ENCODE measurements around the gene NELL1. TPM values are rescaled to one million over a fixed set of nuclear protein-coding genes. Genes with fewer than 3 reads are reported as not detected.

Gene NELL1
- polyA plus RNA-seq, 1 of the 3 experiments (the other 2 are of a cell fraction): not detected

DNA sequence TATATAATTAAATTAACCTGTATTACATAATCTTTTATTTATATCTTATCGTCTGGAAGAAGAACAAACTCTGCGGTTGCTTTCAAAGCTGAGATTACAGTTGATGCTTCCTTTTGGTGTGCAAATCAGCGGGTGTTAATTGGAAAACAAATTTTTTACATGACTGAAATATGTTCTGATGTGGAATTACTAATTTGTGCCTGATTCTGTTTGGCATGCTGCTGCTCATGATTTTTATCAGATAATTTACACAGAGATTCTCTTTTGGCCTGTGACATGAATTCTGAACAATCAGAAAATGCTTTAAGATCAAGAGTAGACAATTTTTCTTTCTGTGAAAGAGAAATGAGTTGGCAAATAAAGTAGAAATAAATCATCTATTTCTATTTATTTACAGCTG is 510.8 kb downstream of the NELL1 start:
- Histone ChIP-seq H3K36me3 (replicated peaks in 1 of 2; ENCODE audit: control insufficient read depth in 1 of 2, insufficient read depth in 2 of 2, low read length in 1 of 2) (no peaks in the 10 kb centered on the region), H3K27ac (ENCODE audit: low read depth in 2 of 2, low read length in 1 of 2) (peak overlapping the region in 1 of 2 experiments; percentile 76; a peak in 2 of 4 replicates), H3K9me3 (no peaks in the 10 kb centered on the region), H4K20me1 (ENCODE audit: insufficient read depth) (no peaks in the 10 kb centered on the region), H2AFZ (ENCODE audit: low read depth) (no peak overlapping the region), H3K4me2 (no peak overlapping the region), H3K4me3 (ENCODE audit: low read depth in 2 of 2, low read length in 1 of 2) (no peak overlapping the region), H3K4me1 (ENCODE audit: control insufficient read depth in 1 of 2, insufficient read depth in 2 of 2, low read depth in 1 of 2, low read length in 1 of 2) (peaks cover 0 to 8% of the 10 kb centered on the region in 2 experiments; a peak in 2 of 4 replicates), H3K9me2 (no peaks in the 10 kb centered on the region), H3K27me3 (ENCODE audit: insufficient read depth) (no peaks in the 10 kb centered on the region), H3F3A (replicated peaks; ENCODE audit: insufficient read depth) (no peaks in the 10 kb centered on the region), H3K9ac (no peak overlapping the region), H3K79me2 (ENCODE audit: insufficient read depth) (no peaks in the 10 kb centered on the region)
- ChIA-PET CTCF (interaction anchor here (1.0 to 2.3 kb wide), 6 partner anchors 31 to 990 kb away, joined by 3 to 5 read pairs (median 3); no protein-coding TSS in a partner anchor), POLR2A (no interaction called here)
- no peak for DNase-seq
- WGBS (ENCODE audit: low lambda C conversion rate): 9% methylated on average over 3 of the region's 3 CpGs
- TF ChIP-seq TAF1 (IDR thresholded peaks at IDR 0.05; ENCODE audit: borderline replicate concordance, low read depth, low read length): no peak
- TF ChIP-seq GABPA (IDR thresholded peaks at IDR 0.05; ENCODE audit: low read depth): no peak
- TF ChIP-seq, protein P1, sequence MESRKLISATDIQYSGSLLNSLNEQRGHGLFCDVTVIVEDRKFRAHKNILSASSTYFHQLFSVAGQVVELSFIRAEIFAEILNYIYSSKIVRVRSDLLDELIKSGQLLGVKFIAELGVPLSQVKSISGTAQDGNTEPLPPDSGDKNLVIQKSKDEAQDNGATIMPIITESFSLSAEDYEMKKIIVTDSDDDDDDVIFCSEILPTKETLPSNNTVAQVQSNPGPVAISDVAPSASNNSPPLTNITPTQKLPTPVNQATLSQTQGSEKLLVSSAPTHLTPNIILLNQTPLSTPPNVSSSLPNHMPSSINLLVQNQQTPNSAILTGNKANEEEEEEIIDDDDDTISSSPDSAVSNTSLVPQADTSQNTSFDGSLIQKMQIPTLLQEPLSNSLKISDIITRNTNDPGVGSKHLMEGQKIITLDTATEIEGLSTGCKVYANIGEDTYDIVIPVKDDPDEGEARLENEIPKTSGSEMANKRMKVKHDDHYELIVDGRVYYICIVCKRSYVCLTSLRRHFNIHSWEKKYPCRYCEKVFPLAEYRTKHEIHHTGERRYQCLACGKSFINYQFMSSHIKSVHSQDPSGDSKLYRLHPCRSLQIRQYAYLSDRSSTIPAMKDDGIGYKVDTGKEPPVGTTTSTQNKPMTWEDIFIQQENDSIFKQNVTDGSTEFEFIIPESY (IDR thresholded peaks at IDR 0.05; ENCODE audit: borderline replicate concordance, low read depth): no peak
- TF ChIP-seq SMC3 (IDR thresholded peaks at IDR 0.05; ENCODE audit: low read depth, low read length): no peak
- TF ChIP-seq EP300 (IDR thresholded peaks at IDR 0.05; ENCODE audit: borderline replicate concordance in 1 of 2, low read depth in 1 of 2, low read length in 1 of 2): 0 out of 4 replicates have a peak, but pooled peaks of 1 of the 2 experiments have one; percentile 15
- TF ChIP-seq GATA2 (CRISPR knock-in tag; IDR thresholded peaks at IDR 0.05): peak; percentile 67
- no peak for TF ChIP-seq RXRA (IDR thresholded peaks at IDR 0.05; ENCODE audit: borderline replicate concordance, low read depth)

DNA sequence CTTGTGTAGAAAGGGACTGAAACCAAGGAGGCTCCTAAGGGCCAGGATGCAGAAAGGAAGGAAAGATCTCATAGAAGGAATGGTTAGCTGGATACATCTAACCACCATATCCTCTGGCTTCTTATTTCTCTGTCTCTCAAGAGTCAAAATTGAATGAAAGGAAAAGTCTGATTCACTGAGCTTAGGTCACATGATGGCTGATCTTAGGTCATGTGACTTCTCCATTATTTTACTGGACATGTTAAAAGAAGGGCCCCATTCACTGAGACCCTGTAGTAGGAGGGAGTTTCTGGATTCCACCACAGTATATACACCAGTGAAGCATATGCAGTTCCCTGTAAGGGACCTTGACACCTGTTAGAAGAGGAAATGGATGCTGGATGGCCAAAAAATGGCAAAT is 516.6 kb downstream of the NELL1 start:
- Histone ChIP-seq H3F3A (replicated peaks; ENCODE audit: insufficient read depth) (no peaks in the 10 kb centered on the region), H3K9me2 (no peaks in the 10 kb centered on the region), H3K4me2 (no peak overlapping the region), H3K4me1 (ENCODE audit: control insufficient read depth in 1 of 2, insufficient read depth in 2 of 2, low read depth in 1 of 2, low read length in 1 of 2) (no peaks in the 10 kb centered on the region; a peak in 1 of 4 replicates), H2AFZ (ENCODE audit: low read depth) (no peak overlapping the region), H3K79me2 (ENCODE audit: insufficient read depth) (no peaks in the 10 kb centered on the region), H4K20me1 (ENCODE audit: insufficient read depth) (no peaks in the 10 kb centered on the region), H3K9me3 (no peaks in the 10 kb centered on the region), H3K9ac (no peak overlapping the region), H3K4me3 (ENCODE audit: low read depth in 2 of 2, low read length in 1 of 2) (no peak overlapping the region), H3K27me3 (ENCODE audit: insufficient read depth) (no peaks in the 10 kb centered on the region), H3K36me3 (replicated peaks in 1 of 2; ENCODE audit: control insufficient read depth in 1 of 2, insufficient read depth in 2 of 2, low read length in 1 of 2) (no peaks in the 10 kb centered on the region), H3K27ac (ENCODE audit: low read depth in 2 of 2, low read length in 1 of 2) (no peak overlapping the region)
- DNase-seq: no peak
- ChIA-PET POLR2A (no interaction called here), CTCF (no interaction called here)
- no peak for TF ChIP-seq FOXM1 (IDR thresholded peaks at IDR 0.05; ENCODE audit: low read depth)
- no peak for TF ChIP-seq FOXJ3 (CRISPR knock-in tag; IDR thresholded peaks at IDR 0.05)
- no peak for TF ChIP-seq SMC3 (IDR thresholded peaks at IDR 0.05; ENCODE audit: low read depth, low read length)
- no peak for TF ChIP-seq RXRA (IDR thresholded peaks at IDR 0.05; ENCODE audit: borderline replicate concordance, low read depth)
- TF ChIP-seq GATA2 (CRISPR knock-in tag; IDR thresholded peaks at IDR 0.05): no peak
- no peak for TF ChIP-seq TCF12 (IDR thresholded peaks at IDR 0.05)
- TF ChIP-seq, protein P2, sequence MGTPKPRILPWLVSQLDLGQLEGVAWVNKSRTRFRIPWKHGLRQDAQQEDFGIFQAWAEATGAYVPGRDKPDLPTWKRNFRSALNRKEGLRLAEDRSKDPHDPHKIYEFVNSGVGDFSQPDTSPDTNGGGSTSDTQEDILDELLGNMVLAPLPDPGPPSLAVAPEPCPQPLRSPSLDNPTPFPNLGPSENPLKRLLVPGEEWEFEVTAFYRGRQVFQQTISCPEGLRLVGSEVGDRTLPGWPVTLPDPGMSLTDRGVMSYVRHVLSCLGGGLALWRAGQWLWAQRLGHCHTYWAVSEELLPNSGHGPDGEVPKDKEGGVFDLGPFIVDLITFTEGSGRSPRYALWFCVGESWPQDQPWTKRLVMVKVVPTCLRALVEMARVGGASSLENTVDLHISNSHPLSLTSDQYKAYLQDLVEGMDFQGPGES (IDR thresholded peaks at IDR 0.05; ENCODE audit: low read depth, low read length): no peak
- TF ChIP-seq TEAD4 (IDR thresholded peaks at IDR 0.05; ENCODE audit: borderline replicate concordance, insufficient read depth): no peak
- TF ChIP-seq REST (IDR thresholded peaks at IDR 0.05; ENCODE audit: low read depth, low read length): no peak
- TF ChIP-seq POLR2AphosphoS5 (IDR thresholded peaks at IDR 0.05; ENCODE audit: low read depth, low read length): no peak
- no peak for TF ChIP-seq CHD2 (IDR thresholded peaks at IDR 0.05; ENCODE audit: low read length, partially characterized antibody)
- no peak for TF ChIP-seq RFX5 (IDR thresholded peaks at IDR 0.05; ENCODE audit: low read length)
- no peak for TF ChIP-seq USF1 (IDR thresholded peaks at IDR 0.05; ENCODE audit: borderline replicate concordance, low read depth)
- TF ChIP-seq, protein P1 (IDR thresholded peaks at IDR 0.05; ENCODE audit: borderline replicate concordance, low read depth): no peak
- TF ChIP-seq JUND (IDR thresholded peaks at IDR 0.05): no peak
